Measurements from ENCODE around the gene NEK3. TPM values are rescaled to one million over a fixed set of nuclear protein-coding genes. Genes with fewer than 3 reads are reported as not detected.
"Not testable (repeated sequence)": the region's sequence is repeated elsewhere in the genome, so short reads cannot be mapped to it uniquely, and the experiment has no call there.

The NEK3 gene
- total RNA-seq, 4 donors from 2014 or later = 2.2 to 9.0 (median 5.8) TPM

DNA sequence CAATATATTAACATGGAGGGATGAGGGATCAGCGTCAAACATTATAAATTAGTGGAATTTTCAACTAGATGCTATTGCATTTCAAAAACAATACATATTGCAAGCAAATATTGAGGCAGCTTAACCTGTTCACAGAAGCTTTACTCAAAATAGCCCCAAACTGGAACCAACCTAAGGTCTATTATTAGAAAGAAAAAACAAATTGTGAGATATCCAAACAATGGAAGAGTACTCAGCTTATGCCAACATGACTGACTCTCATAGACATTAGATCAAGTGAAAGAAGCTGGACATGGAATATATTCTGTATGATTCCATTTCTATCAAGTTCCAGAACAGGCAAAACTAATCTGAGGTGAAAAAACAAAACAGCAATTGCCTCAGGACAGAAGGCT is 27.6 kb upstream of the NEK3 start:
- no peak overlapping the region for H3K27ac ChIP-seq
- intact Hi-C loops (cut with DNase I) = no loop called here
- TF ChIP-seq POLR2A (IDR thresholded peaks at IDR 0.05) (no peak), CTCF (IDR thresholded peaks at IDR 0.05) (no peak)
- H3K27me3 ChIP-seq = no peaks in the 10 kb centered on the region
- no peak overlapping the region for H3K4me3 ChIP-seq
- H3K4me1 ChIP-seq = peaks cover 0 to 4% (median under 1%) of the 10 kb centered on the region in 3 donors
- peaks cover 0 to 53% (median 10%) of the 10 kb centered on the region in 3 donors for H3K36me3 ChIP-seq
- 86% methylated on average over 1 of the region's 1 CpG for WGBS, 2 donors
- DNase-seq = no peak
- no peaks in the 10 kb centered on the region for H3K9me3 ChIP-seq

GRCh38 chr13:52181316-52181954 is 22.0 kb upstream of the NEK3 start:
- H3K27ac ChIP-seq = peak overlapping the region in 1 of 4 donors; percentile 20

DNA sequence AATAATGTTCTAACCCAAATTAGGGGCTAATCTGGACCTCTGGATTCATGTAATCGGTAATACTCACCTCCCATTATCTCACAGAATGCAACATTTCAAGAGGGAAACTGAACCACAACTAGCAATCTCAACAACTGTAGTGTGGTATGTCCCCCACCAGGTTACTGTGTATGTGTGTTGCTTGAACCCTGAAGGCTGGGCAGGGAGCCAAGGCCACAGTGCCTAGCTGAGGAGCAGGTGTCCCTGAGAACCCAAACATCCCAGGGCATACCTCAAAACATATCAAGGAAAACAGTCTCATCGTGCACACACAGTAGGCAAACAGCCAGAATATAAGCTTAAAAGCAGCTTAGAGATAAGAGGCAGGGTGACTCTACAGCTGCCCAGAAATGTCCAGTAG is 20.5 kb upstream of the NEK3 start:
- no peak overlapping the region for H3K4me3 ChIP-seq
- H3K36me3 ChIP-seq = peaks cover 0 to 87% (median 27%) of the 10 kb centered on the region in 3 donors
- H3K27ac ChIP-seq = no peak overlapping the region
- no peaks in the 10 kb centered on the region for H3K27me3 ChIP-seq
- intact Hi-C loops (cut with DNase I) = no loop called here
- no peak for DNase-seq
- H3K4me1 ChIP-seq = no peaks in the 10 kb centered on the region
- TF ChIP-seq POLR2A (IDR thresholded peaks at IDR 0.05) (no peak), CTCF (IDR thresholded peaks at IDR 0.05) (no peak)
- no peaks in the 10 kb centered on the region for H3K9me3 ChIP-seq
- 77 to 86% methylated on average over 2 of the region's 2 CpGs for WGBS, 2 donors

More at GRCh38 chr13:52181316-52181954, 22.0 kb upstream of the NEK3 start:
- H3K36me3 ChIP-seq = peaks cover 0 to 90% (median 27%) of the 10 kb centered on the region in 3 donors
- 43 to 48% methylated on average over 5 of the region's 5 CpGs for WGBS, 2 donors
- H3K27me3 ChIP-seq; DNase-seq; intact Hi-C loops (cut with DNase I); H3K4me1 ChIP-seq; H3K4me3 ChIP-seq; H3K9me3 ChIP-seq: not testable (repeated sequence)

GRCh38 chr13:52177276-52177675 is 17.9 kb upstream of the NEK3 start:
- no peaks in the 10 kb centered on the region for H3K27me3 ChIP-seq
- intact Hi-C loops (cut with DNase I) = no loop called here
- whole genome bisulfite sequencing, 2 donors = 85 to 90% methylated on average over 2 of the region's 2 CpGs
- H3K9me3 ChIP-seq = no peaks in the 10 kb centered on the region
- H3K27ac ChIP-seq = no peak overlapping the region
- H3K4me1 ChIP-seq = no peaks in the 10 kb centered on the region
- H3K36me3 ChIP-seq = peaks cover 0 to 84% (median 25%) of the 10 kb centered on the region in 3 donors
- TF ChIP-seq POLR2A (IDR thresholded peaks at IDR 0.05) (no peak), CTCF (IDR thresholded peaks at IDR 0.05) (no peak)
- DNase-seq = no peak
- no peak overlapping the region for H3K4me3 ChIP-seq

DNA sequence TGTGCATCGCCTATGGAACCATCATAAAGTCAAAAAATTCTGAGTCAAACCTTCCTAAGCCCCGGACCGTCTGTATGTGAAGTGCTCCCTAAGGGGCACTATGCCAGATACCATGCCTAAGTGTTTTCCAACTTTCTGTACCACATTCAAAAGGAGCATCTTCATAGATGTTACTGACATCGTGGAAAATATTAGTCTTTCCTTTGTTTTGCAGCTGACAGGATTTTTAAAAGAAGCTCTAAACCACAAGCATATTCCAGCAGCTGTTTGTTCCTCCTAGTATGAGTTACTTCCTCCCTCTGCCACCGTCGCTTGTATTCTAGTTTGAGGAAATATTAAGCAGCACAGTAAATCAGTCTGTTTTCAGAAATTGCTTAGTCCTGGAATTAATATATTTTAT is 14.6 kb upstream of the NEK3 start:
- WGBS, 2 donors = 71 to 79% methylated on average over 6 of the region's 6 CpGs
- H3K4me1 ChIP-seq; H3K27ac ChIP-seq; intact Hi-C loops (cut with DNase I); DNase-seq; H3K27me3 ChIP-seq; H3K4me3 ChIP-seq; H3K9me3 ChIP-seq: not testable (repeated sequence)
- H3K36me3 ChIP-seq = peaks cover 0 to 89% (median 21%) of the 10 kb centered on the region in 3 donors

- peaks cover 0 to 89% (median 26%) of the 10 kb centered on the region in 3 donors for H3K36me3 ChIP-seq
- H3K27me3 ChIP-seq = no peaks in the 10 kb centered on the region
- 73 to 82% methylated on average over 3 of the region's 3 CpGs for WGBS, 2 donors
These were observed 14.0 kb upstream of the NEK3 start for GRCh38 chr13:52173373-52173772.

DNA sequence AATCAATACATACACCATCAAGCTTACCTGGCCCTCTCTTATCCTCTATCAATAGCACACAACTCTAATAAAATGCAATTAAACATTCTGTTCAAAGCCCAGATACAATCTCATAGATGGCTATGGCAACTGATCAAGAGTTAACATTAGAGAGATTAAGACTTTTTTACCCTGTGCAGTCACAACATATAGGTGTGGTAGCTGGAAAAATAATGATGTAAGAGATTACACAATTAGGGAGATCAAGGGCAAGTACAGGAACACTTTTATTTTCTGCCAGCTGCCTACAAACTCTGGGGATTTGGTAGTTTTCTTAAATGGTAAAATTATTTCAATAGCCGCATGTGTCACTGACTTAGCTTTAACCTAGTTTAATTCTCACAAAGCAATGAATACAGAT is 12.3 kb upstream of the NEK3 start:
- WGBS, 2 donors = 81 to 87% methylated on average over 1 of the region's 1 CpG
- H3K4me1 ChIP-seq; intact Hi-C loops (cut with DNase I); H3K27ac ChIP-seq; DNase-seq; H3K4me3 ChIP-seq; H3K9me3 ChIP-seq; H3K27me3 ChIP-seq: not testable (repeated sequence)
- peaks cover 0 to 89% (median 20%) of the 10 kb centered on the region in 3 donors for H3K36me3 ChIP-seq

More at GRCh38 chr13:52173373-52173772, 14.0 kb upstream of the NEK3 start:
- Histone ChIP-seq H3K9me3 (no peaks in the 10 kb centered on the region), H3K27ac (no peak overlapping the region), H3K4me3 (no peak overlapping the region), H3K4me1 (no peaks in the 10 kb centered on the region)
- no peak for DNase-seq
- TF ChIP-seq CTCF (IDR thresholded peaks at IDR 0.05) = no peak
- TF ChIP-seq POLR2A (IDR thresholded peaks at IDR 0.05) = no peak
- intact Hi-C loops (cut with DNase I) = no loop called here

DNA sequence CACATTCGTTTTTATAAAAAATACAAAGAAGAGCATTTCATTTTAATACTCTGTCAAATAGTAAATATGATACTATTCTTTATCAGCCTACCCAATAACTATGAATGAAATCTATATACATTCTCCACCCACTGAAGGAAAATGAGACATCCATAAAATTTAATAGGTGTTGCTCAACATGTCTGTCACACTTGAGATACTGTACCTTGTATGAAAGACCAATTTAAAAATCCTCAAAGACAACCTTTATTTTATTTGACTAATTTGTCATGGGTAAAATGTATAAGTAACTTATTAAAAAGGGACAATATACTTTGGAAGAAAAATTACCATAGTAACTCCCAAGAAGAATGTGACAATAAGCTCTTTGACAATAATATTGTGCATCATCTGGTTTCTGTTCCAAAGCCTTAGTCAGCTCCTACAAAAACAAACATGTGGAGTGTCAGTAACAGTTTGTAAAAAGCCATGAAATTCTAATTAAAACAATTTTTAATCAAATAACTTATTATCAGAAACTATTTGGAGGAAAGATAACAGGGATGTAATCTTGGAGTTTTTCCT is 11.5 kb upstream of the NEK3 start:
- H3K27ac ChIP-seq; H3K4me3 ChIP-seq; H3K4me1 ChIP-seq; DNase-seq; H3K27me3 ChIP-seq; intact Hi-C loops (cut with DNase I); H3K9me3 ChIP-seq: not testable (repeated sequence)
- H3K36me3 ChIP-seq = peaks cover 0 to 95% (median 20%) of the 10 kb centered on the region in 3 donors
- WGBS, 2 donors = 50 to 72% methylated on average over 1 of the region's 1 CpG
